Measurements from ENCODE around the gene GALNT7. TPM values are rescaled to one million over a fixed set of nuclear protein-coding genes. Genes with fewer than 3 reads are reported as not detected.
"Not testable (repeated sequence)": the region's sequence is repeated elsewhere in the genome, so short reads cannot be mapped to it uniquely, and the experiment has no call there.

The GALNT7 gene
- total RNA-seq, 1 experiment from 2014 or later: 21.6 TPM

DNA sequence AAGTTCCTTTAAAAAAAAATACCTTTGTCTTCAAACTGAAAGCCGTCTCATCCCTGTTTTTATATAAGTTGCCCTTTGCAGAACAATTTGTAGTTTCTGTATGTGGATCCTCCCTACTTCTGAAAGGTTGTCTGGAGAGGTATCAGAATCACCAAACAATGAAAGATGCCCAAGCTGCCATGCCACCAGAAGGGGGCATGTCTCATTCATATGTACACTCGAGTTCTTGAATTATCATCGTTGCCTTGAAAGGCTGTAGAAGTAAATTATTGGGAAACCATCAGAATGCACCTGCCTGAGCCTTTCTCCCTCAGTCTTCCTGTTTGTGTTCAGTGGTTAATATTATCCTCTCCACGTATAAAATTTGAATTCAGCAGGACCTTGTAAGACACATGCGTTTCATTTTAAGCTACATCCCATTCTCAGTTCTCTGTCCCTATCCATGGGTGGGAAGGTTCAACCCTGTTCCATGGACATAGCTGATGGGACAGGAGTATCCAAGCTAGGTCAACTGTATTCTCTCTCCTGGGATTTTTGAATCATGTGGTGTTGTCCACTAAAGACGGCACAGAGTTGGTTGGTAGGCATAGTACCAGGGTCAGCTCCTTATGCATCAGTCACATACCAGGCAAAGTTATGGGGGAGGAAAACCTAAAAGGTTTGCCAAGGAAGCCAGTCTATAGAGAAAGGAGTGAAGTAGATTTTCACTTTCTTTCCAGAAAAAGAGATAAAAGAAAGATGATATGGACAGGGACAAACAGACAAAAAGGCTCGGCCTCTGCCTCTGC is 24.0 kb downstream of the GALNT7 start:
- DNase-seq (ENCODE audit: extremely low read depth, low read depth): no peak

DNA sequence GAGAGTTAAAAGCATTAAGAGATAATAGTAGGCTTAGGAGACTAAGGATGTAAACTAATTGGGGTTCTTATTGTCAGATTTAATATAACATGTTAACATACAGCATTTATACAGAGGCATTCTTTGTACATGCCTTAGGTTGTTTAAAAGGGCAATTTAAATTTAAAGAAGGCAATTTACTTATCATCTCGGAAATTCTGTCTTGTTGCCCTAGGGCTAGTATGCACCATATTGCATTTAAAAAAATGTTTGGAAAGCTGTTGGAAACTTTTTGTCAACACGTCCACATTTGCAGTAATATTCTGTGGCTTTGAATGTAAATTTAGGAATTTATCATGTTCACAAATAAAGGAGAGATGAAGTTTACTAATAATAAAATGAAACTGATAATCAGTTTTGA is 25.5 kb downstream of the GALNT7 start:
- DNase-seq (ENCODE audit: extremely low read depth, low read depth): no peak

DNA sequence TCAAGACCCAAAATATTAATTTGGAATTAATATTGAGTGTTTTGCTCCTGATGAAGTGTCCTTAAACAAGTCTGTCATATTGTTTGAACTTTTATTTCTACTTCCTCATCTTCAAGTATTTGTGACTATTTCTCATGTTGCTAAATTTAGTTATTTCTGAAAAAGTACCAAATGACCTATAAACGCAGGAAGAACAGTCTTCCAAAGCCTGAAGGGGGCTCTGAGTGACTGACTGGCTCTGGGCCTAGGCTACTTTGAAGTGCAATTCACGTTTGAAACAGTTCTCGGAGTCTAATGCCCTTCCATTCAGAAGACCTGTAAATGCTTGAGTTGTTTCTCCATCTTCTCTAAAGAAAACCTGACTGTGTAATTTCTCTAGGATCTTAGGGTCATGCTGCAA is 26.5 kb downstream of the GALNT7 start:
- DNase-seq (ENCODE audit: extremely low read depth, low read depth): no peak

DNA sequence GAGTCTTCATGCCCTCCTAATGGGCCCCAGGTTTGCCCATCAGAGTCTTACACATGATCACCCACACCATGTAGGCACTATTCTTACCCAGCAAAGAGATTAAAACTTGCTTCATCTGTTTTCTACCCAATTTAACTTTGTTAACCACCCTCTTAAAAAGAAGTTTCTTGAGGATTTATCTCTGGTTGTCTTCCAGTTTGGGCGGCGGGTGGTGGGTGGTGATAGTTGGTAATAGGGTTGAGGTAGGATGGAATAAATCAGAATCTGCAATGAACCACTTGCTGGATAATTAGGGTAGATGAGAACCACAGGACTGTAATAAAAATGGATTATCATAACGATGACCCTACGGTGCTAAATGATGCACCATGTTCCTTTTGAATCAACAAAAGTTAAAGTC is 30.9 kb downstream of the GALNT7 start:
- no peak for DNase-seq (ENCODE audit: extremely low read depth, low read depth)

DNA sequence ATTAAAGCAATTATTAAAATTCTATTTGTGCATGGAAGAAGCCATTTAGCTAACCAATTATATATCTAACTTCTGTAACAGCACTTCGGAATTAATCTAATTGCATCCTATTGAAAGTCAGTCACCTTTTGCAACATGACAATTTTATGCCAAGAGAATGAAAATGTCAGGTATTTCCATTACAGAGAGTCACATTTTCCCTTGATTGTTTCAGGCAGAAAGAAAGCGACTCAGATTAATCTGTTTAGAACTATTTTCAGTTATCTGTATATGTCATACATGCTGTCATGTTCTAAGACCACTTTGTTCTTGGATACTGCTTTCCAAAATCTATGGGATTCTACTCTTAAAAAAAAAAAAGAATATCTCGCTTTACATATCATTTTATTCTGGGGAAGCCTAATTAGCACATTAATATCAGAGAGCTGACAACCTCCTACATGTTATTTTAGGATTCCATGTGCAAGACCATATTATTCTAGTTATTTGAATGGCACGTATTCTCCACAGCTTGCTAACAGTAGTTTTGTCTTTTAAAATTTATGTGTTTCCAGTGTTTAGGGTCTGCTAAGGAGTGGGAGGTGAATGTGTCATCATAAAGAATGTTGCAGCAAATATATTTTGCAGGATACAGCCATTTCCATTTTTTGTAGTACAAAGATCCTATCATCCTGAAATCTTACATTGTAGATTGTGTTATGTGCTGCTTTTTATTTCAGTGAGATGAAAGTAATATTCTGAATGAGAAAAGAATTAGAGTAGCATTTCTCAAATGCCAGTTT is 31.7 kb downstream of the GALNT7 start:
- no peak for DNase-seq (ENCODE audit: extremely low read depth, low read depth)

DNA sequence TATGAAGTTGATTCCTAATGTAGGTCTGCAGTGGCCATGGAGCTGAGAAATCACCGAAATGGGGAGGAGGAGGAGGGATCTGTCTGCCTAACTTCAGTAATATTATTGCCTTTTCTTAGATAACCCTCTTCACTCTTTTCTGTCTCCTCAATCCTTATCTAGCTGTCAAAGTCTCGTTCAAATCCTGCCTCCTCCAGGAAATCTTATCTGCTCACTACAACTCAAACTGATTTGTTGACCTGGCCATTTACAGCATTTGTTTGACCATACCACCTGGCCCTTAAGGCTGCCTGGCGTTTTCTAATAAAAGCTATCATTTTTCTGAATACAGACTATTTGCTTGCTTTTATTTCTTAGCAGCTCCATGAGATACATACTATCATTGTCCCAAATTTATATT is 33.8 kb downstream of the GALNT7 start:
- DNase-seq (ENCODE audit: extremely low read depth, low read depth): no peak

DNA sequence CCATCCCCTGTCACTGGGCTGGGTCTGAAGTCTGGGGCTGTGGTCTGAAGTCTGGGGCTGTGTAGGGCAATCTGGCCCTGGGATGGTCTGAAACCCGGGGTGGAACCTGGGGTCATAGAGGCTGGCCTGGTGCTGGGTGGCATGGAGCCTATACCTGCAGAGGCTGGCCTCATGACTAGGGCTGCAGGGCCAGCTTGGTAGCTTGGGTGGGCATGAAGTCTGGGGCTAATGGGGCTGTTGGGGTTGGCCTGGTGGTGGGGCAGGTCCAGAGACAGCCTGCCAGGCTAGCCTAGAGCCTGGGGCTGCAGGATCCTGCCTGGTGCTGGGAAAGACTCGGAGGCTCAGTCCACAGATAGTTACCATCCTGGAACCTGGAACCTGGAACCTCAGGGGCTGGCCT is 37.0 kb downstream of the GALNT7 start:
- DNase-seq (ENCODE audit: extremely low read depth, low read depth): no peak

DNA sequence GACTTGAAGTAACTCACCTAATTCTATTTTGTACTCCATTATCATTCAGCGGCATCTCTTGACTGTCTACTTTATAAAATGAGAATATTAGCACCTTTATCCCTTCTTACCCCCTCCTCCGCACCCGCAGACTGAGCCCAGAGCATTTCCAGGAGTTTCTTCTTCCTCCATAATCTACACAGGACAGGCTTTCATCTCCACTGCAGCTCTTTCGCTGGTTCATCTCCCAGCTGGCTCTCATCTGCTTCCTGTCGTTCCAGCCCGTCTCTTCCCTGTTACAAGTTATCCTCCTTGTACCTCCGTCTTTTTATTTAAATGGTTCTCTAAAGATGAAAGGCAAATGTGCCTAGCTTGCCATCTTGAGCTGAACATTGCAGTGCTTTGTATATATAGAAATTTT is 39.8 kb downstream of the GALNT7 start:
- no peak for DNase-seq (ENCODE audit: extremely low read depth, low read depth)

DNA sequence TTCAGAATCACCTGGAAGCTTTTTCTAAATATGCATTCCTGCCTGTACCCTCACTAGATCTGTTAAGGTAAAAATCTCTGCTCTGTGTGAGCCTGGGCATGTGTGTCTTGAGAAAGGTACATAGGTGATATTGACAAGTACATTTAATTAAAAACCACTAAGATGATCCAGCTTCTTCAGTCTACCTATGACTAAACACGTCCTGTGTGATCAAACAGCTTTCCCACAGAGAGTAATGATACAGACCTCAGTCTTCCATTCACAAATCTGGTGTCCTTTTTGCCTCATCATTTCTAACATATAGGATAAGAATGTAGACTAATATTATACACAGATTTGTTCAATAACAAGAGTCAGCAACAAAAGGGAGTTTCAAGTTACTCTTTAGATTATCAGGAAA is 42.6 kb downstream of the GALNT7 start:
- DNase-seq (ENCODE audit: extremely low read depth, low read depth): no peak

DNA sequence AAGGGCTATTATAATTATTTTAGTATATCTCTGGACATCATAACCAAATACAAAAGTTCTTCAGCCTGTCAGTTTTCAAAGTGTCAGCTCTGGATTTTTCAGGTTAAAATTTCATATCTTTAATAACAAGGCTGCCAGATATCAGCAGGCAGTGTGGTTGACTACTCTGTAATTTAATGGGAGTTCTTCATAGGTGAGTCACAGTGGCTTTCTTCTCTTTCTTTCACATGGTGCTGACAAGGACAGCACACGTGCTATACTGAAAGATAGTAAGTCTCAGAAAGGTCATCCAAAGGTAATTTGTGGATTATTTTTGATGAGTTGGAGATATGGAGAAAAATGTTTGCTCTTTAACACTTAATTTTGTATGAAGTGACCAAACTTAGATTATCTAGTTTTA is 43.2 kb downstream of the GALNT7 start:
- DNase-seq (ENCODE audit: extremely low read depth, low read depth): peak; percentile 36

DNA sequence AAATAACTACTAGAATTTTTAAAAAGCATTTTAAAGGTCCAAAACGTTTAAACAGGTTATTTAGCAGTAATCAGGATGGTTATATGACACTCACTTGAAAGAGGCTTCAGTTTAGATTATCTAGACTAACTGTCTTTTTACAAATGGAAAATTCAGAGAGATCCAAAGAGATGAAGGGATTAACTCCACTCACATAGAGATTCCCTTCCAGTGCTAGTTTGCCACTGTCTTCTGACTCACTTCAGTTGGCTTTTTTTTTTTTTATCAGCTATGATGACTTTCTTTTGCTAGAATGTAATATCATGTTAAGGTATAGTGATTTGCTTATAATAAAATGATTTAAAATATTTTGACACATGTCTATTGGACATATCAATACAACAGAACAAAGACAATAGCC is 43.8 kb downstream of the GALNT7 start:
- no peak for DNase-seq (ENCODE audit: extremely low read depth, low read depth)

DNA sequence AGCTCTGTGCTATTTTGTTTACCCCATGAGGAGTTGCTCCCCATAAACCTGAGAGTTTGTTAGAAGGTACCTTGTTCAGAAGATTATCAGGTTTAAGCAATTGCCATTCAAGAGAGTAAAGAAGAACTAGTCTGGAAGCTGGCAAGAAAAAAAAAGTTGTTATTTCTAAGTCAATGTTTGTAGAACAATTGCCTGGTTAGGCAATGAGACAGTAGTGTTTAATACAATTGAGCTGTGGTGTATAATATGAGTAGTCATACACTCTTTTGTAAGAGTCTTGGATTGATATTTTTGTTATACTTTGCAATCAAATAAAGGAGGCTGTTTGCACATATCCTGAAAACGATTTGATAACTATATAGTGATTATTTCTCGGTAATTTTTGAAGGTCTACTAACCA is 44.7 kb downstream of the GALNT7 start:
- DNase-seq (ENCODE audit: extremely low read depth, low read depth): no peak

DNA sequence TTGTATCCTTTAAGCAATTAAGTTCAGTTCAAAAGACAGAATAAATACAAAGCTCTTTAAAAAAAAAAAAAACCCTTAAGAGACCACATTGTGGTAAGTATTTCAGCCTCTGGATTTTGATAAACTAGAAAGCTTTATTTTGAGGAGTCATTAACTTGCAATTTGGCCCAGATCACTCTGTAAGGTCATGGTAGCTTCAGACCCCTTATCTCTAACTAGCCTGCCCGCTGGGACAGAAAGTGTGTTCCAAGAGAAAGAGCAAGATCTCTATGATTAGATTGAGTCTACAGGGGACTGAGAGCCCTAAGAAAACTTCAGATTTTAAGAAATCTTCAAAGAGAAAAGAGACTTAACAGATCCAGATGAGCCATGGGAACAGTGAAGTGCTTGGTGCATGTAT is 45.6 kb downstream of the GALNT7 start:
- no peak for DNase-seq (ENCODE audit: extremely low read depth, low read depth)

DNA sequence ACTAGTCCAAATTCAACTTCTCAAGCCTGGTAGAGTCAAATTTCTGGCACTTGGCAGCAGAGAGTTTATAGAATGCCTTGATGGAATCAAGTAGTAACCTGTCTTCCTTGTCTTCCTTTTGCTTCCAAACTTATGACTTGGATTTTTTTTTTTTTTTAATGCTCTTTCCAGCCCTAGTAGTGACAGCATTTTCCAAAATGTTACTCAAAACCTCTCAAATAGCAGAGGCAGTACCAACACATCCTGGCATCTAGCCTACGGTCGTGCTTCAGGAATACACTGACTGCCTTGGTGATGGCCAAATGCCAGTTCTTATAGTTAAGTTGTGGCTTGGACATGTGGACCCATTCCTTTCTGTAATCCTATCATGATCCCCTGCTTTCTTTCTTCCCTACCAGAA is 46.0 kb downstream of the GALNT7 start:
- no peak for DNase-seq (ENCODE audit: extremely low read depth, low read depth)

DNA sequence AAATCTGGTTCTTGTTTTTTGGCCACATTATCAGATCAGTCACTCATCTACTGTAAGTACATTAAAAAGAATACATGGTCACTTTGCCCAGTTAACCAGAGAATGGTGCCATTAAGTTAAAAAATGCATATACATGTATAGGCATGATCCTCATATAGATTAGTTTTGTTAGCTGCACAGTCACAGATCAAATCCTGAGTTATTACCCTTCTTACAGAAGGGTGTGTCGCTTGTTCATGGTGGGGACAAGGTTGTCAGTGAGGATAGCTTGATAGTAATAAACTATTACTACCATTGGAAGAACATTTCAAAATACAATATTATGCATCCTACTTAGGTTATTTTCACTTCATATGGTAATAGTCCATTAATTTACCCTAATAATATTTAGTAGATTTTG is 48.5 kb downstream of the GALNT7 start:
- DNase-seq (ENCODE audit: extremely low read depth, low read depth): no peak

DNA sequence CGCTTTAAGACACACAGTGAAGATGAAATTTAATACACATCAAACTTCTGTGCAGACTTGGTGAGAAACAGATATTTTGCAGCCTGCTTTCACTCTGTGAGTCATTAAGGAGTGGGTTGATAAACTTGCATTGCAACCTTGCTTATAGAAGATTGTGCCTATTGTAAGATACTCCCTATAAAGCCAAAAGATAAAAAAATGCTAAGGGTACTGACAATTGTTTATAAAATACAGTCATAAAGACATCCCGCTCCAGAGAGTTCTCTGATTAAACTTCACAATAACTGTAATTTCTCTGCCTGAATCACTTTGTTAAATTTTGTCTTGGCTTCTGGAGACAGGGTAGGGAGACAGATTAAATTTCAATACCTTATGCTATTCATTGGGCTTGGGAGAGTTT is 49.1 kb downstream of the GALNT7 start:
- DNase-seq (ENCODE audit: extremely low read depth, low read depth): no peak

DNA sequence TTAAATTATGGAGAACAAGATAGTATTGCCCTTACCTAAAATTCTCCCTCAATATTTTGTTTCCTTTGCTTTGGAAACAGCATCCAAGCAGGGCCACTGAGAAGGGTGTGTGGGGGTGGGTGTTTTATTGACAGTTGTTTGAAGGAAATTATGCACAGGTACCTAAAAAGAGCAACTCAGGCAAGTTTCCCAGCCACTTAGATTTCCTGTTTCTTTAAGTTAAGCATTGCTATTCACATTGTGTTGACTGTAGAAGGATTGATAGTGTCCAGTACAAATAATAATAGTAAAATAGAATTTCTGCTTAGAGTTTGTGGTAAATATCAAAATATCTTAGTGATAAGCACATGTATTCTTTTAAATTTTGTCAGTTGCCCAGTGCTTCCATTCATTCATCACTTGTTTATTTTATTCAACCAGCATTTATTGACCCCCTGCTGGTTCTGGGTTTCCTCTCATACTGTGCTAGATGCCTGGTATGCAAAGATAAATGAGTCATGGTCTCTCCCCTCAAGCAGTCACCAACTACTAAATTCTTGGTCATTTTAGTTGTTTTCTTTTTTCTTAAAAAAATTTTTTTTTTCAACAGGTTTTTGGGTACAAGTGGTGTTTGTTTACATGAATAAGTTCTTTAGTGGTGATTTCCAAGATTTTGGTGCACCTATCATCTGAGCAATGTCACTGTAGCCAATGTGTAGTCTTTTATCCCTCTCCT is 50.0 kb downstream of the GALNT7 start:
- no peak for DNase-seq (ENCODE audit: extremely low read depth, low read depth)

DNA sequence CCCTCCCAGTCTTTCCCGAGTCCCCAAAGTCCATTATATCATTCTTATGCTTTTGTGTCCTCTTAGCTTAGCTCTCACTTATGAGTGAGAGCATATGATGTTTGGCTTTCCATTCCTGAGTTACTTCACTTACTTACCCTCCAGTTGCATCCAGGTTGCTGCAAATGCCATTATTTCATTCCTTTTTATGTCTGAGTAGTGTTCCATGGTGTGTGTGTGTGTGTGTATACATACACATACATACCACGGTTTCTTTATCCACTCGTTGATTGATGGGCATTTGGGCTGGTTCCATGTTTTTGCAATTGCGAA is 50.5 kb downstream of the GALNT7 start:
- not testable (repeated sequence) for DNase-seq (ENCODE audit: extremely low read depth, low read depth)

DNA sequence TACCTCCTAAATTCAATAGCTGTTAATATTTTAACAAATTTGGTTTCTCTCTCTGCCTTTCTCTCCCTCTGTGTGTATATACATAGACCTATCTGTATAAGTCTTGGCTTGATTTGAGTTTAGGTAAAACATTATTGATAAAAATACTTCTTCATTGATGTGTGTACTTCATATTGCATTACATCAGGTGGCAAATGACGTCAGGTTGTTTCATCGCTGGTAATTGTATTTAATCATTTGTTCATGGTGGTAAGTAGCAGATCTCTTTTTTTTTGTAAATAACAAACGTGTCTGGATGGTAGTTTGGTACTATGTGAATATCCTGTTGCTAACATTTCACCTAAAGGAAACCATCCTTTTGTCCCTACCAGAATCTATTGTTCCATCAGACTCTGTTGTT is 55.1 kb downstream of the GALNT7 start:
- DNase-seq (ENCODE audit: extremely low read depth, low read depth): no peak

DNA sequence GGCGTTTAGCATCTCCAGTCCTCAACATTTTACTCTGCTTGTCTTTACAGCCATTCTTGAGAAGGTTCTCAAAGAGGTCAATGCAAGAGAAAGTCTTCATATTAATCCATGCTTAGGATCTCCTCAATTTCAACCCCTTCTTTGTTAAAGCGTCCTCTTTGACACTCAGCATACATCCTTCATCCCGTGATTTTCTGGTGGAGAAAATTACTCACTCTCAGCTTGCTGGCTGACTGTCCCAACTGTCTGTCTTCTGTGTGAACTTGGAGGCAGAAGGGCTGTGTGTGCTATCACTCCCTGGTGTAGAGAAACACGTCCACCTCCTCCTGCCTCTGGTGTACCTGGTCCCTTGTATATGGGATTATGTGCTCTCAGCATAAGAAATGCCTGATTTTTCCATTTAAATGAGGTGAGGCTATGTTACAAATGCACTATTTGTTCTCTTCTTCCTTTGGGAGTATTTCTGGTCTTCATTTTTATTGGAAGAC is 57.8 kb downstream of the GALNT7 start:
- DNase-seq (ENCODE audit: extremely low read depth, low read depth): no peak

DNA sequence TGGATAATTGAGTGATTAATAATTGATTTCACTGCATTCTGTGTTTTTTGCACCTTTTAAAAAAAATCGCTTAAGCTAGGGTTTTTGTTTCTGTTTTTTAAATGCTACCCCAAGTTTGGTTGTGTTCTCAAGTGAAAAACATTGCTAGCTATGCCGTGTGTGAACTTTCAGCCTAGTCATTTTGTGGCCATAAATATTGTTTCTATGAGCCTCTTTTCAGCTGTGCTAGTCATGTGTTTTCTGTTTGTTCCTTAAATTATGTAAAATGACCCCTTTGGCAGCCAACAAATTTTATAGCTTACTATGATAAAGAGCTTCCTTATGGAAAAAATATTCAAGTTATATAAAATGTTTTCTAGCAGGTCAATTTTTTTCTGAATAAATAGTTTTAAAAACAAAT is 59.1 kb downstream of the GALNT7 start:
- no peak for DNase-seq (ENCODE audit: extremely low read depth, low read depth)

DNA sequence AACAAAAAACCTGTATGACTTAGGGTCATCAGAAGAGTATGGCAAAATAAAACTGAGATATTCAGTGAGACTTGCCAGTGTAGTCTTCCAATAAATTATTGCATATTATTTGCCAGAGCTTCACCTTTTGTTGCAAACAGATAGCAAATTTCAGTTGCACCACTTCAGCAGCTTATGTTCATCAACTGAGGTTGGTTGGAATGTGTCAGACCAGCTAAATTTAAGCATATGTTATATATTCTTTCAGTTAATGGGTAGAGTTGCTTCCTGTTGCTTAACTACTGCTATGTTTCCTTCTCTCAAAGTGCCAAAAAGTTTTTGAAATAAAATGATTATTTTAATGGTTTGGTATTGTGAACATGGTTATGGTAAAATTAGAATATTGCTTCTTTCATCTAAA is 61.5 kb downstream of the GALNT7 start:
- DNase-seq (ENCODE audit: extremely low read depth, low read depth): no peak

All from NCI-H460 (cell line).